HG02623 (cell line): ENCODE data around the gene FBXL19.

Source experiments
- ATAC-seq: cut with Tn5 transposase; IDR thresholded peaks from one replicate; pipeline ENCODE4 v1.9.1; 2021; ENCODE audit warnings: moderate library complexity; ENCODE audit not compliant: unreplicated experiment

The FBXL19 gene

GRCh38 chr16:30942426-30942806, 19.0 kb downstream of the FBXL19 start:
- no peak for ATAC-seq

- ATAC-seq = no peak
Measured at GRCh38 chr16:30944352-30944751, 21.0 kb downstream of the FBXL19 start.

- no peak for ATAC-seq
Measured at GRCh38 chr16:30946671-30947540, 23.5 kb downstream of the FBXL19 start.

- no peak for ATAC-seq
Measured at GRCh38 chr16:30947541-30947858, 24.1 kb downstream of the FBXL19 start.

GRCh38 chr16:30947859-30948666, 24.7 kb downstream of the FBXL19 start:
- peak; percentile 4 for ATAC-seq

GRCh38 chr16:30948667-30949649, 25.6 kb downstream of the FBXL19 start, which contains the start of gene ORAI3:
ORAI3 (plus strand) TSS chr16:30949068; CDS start chr16:30949290, 222 bp downstream.
- ATAC-seq = peak; percentile 58

GRCh38 chr16:30949650-30950515, 26.5 kb downstream of the FBXL19 start:
- peak; percentile 28 for ATAC-seq

GRCh38 chr16:30950516-30951065, 27.2 kb downstream of the FBXL19 start:
- no peak for ATAC-seq

- ATAC-seq = no peak
Measured at GRCh38 chr16:30951193-30951592, 27.8 kb downstream of the FBXL19 start.

- no peak for ATAC-seq
Measured at GRCh38 chr16:30951750-30952149, 28.4 kb downstream of the FBXL19 start.

GRCh38 chr16:30953111-30953510, 29.7 kb downstream of the FBXL19 start:
- ATAC-seq = no peak

- no peak for ATAC-seq
Measured at GRCh38 chr16:30953511-30954124, 30.2 kb downstream of the FBXL19 start.

GRCh38 chr16:30954993-30955392, 31.6 kb downstream of the FBXL19 start:
- no peak for ATAC-seq

GRCh38 chr16:30956601-30957455, 33.5 kb downstream of the FBXL19 start:
- ATAC-seq = peak; percentile 33

GRCh38 chr16:30957456-30958174, 34.2 kb downstream of the FBXL19 start, which contains the start of gene SETD1A:
SETD1A (plus strand) TSS chr16:30957754; CDS start chr16:30958732, 978 bp downstream.
- peak; percentile 60 for ATAC-seq

GRCh38 chr16:30958175-30959079, 35.1 kb downstream of the FBXL19 start:
- peak; percentile 25 for ATAC-seq
